Testis (tissue), 3 donors: ENCODE data around the gene ACOT4. TPM values are rescaled to one million over a fixed set of nuclear protein-coding genes. Genes with fewer than 3 reads are reported as not detected.
"Not testable (repeated sequence)": the region's sequence is repeated elsewhere in the genome, so short reads cannot be mapped to it uniquely, and the experiment has no call there.

Source experiments
- DNase-seq: peaks from one replicate; pipeline ENCODE4 v3.0.0-alpha.2; 2019
- H3K27ac ChIP-seq, 2 donors: fragments of 200-600 bp; sonication (generic); one replicate each; pipeline ENCODE4 v1.5.1; 2019
- H3K27me3 ChIP-seq: fragments of 200-600 bp; sonication (generic); one replicate; pipeline ENCODE4 v1.5.1; 2019
- H3K36me3 ChIP-seq: fragments of 200-600 bp; sonication (generic); one replicate; pipeline ENCODE4 v1.5.1; 2017; ENCODE audit warnings: low read depth; ENCODE audit errors: missing control alignments
- H3K4me1 ChIP-seq: fragments of 200-600 bp; sonication (generic); one replicate; pipeline ENCODE4 v1.5.1; 2019
- H3K4me3 ChIP-seq, 2 donors: fragments of 200-600 bp; sonication (generic); one replicate each; pipeline ENCODE4 v1.5.1; 2017 to 2019
- H3K9me3 ChIP-seq: fragments of 200-600 bp; sonication (generic); one replicate; pipeline ENCODE4 v1.5.1; 2017
- CTCF ChIP-seq, 3 experiments: fragments of 450-650 bp in 2 of 3; fragments of 200-600 bp in 1 of 3; sonication (generic) in 1 of 3; IDR thresholded peaks; one replicate each; pipeline ENCODE4 v1.5.1; 2016 to 2019; ENCODE audit warnings: antibody characterized with exemption in 3 of 3, mild to moderate bottlenecking in 2 of 3, moderate library complexity in 1 of 3
- POLR2A ChIP-seq: fragments of 450-650 bp; IDR thresholded peaks from one replicate; pipeline ENCODE4 v1.6.1; 2017; ENCODE audit warnings: antibody characterized with exemption, mild to moderate bottlenecking, moderate library complexity
- WGBS, 2 donors: methylation state at CpG; one replicate each; pipeline ENCODE4 v1.1.5; 2018; 5-methylcytosine and 5-hydroxymethylcytosine counted together
- intact Hi-C: fragments of 100-400 bp; cut with DNase I; formaldehyde crosslinking; loops from one replicate; pipeline ENCODE4 v1.15.1; 2023; ENCODE audit warnings: low total_unique reads
- polyA plus RNA-seq: library from polyadenylated mRNA; stranded (reverse); fragments of 350-450 nt; fragmentation: Illumina TruSeq; extraction: RNeasy Lipid Tissue Mini Kit (QIAGEN cat#74804); gene quantifications from one replicate; pipeline ENCODE4 v1.2.3, GENCODE V29; 2014; ENCODE audit warnings: low read depth, low replicate concordance; ENCODE audit not compliant: insufficient read depth
- total RNA-seq, 2 donors: library from RNA; depleted of rRNA; stranded (reverse); fragments of >200 nt; gene quantifications; one replicate each; pipeline ENCODE4 v1.2.3, GENCODE V29; 2016

The ACOT4 gene
- total and polyA plus RNA-seq, 3 donors from 2014 or later = 3.6 to 8.3 (median 6.1) TPM

DNA sequence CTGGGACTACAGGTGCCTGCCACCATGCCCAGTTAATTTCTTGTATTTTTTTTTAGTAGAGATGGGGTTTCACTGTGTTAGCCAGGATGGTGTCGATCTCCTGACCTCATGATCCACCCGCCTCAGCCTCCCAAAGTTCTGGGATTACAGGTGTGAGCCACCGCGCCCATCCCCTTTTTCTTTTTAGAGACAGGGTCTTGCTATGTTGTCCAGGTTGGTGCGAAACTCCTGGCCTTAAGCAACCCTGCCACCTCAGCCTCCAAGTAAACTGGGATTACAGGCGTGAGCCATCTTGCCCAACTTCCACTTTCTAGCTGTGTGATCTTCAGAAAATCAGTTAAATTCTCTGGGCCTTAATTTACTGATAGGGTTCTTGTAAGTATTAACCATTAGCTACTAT, 24.7 kb upstream of the ACOT4 start:
- H3K36me3 ChIP-seq, H3K27me3 ChIP-seq, H3K4me3 ChIP-seq, DNase-seq, H3K9me3 ChIP-seq, H3K27ac ChIP-seq, H3K4me1 ChIP-seq, intact Hi-C loops: not testable (repeated sequence)
- 83 to 93% methylated on average over 6 of the region's 6 CpGs for WGBS, 2 donors

DNA sequence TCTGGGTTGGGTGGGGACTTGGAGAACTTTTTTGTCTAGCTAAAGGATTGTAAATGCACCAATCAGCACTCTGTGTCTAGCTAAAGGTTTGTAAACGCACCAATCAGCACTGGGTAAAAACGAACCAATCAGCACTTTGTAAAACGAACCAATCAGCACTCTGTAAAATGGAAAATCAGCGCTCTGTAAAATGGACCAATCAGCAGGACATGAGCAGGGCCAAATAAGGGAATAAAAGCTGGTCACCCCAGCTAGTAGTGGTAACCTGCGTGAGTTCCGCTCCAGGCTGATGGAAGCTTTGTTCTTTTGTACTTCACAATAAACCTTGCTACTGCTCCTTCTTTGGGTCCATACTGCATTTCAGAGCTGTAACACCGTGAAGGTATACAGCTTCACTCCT, 24.3 kb upstream of the ACOT4 start:
- WGBS, 2 donors = 78 to 86% methylated on average over 7 of the region's 7 CpGs

DNA sequence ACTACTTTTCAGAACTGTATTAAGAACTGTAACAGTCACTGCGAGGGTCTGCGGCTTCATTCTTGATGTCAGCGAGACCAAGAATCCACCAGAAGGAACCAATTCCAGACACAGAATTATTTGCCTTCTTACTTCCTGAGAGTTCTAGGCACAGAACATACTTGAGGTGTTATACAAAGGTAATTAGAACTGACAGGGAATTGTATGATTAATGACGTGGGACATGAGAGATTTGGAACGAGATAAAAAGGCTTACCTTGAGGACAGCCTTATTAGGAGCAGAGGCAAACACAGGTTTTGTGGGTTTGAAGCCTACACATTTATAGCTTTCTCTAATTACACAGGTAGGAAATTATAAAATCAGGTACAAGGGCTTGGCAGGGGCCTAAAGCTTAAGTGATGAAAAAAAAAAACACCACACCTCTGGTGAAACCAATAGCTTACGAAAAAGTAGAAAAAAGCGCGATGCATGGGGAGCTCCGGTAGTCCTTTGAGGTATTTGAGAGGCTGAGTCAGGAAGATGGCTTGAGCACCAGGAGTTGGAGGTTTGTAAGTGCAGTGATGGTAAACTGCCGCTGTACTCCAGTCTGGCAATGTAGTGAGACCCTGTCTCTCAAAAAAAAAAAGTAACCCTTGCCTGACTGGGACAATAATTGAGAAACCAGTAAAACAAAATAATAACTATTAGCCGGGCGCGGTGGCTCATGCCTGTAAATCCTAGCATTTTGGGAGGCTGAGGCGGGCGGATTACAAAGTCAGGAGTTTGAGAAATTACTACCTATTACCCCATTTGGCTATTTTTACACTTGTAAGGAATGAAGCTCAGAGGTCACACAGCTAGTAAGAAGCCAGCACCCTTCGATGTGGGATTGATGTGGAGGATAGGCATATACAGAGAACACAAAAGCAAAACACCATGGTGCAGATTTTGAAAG, 23.5 kb upstream of the ACOT4 start:
- no peaks in the 10 kb centered on the region for H3K27me3 ChIP-seq
- intact Hi-C loops = no loop called here
- peak overlapping the region; percentile 64 to 66 for H3K4me3 ChIP-seq
- WGBS, 2 donors = 47 to 49% methylated on average over 16 of the region's 16 CpGs
- no peaks in the 10 kb centered on the region for H3K36me3 ChIP-seq
- H3K9me3 ChIP-seq = no peaks in the 10 kb centered on the region
- no peak for TF ChIP-seq CTCF (IDR thresholded peaks at IDR 0.05)
- no peak for TF ChIP-seq POLR2A
- H3K4me1 ChIP-seq = no peaks in the 10 kb centered on the region
- DNase-seq = no peak
- peak overlapping the region; percentile 70 to 82 for H3K27ac ChIP-seq

More for the DNA sequence above, 24.3 kb upstream of the ACOT4 start:
- Histone ChIP-seq H3K27ac (no peak overlapping the region), H3K9me3 (no peaks in the 10 kb centered on the region), H3K36me3 (no peaks in the 10 kb centered on the region), H3K4me3 (no peak overlapping the region), H3K4me1 (no peaks in the 10 kb centered on the region), H3K27me3 (no peaks in the 10 kb centered on the region)
- intact Hi-C loops = no loop called here
- no peak for TF ChIP-seq POLR2A
- TF ChIP-seq CTCF (IDR thresholded peaks at IDR 0.05) = no peak
- DNase-seq = no peak

- DNase-seq, H3K36me3 ChIP-seq, H3K9me3 ChIP-seq, H3K27me3 ChIP-seq, H3K4me1 ChIP-seq, intact Hi-C loops: not testable (repeated sequence)
- 0 to 8% methylated on average over 2 to 3 of the region's 4 CpGs for WGBS, 2 donors
- Histone ChIP-seq H3K4me3 (peak overlapping the region; percentile 64 to 66), H3K27ac (peak overlapping the region; percentile 70 to 82)
These were observed 22.8 kb upstream of the ACOT4 start for GRCh38 chr14:73568886-73569184.

DNA sequence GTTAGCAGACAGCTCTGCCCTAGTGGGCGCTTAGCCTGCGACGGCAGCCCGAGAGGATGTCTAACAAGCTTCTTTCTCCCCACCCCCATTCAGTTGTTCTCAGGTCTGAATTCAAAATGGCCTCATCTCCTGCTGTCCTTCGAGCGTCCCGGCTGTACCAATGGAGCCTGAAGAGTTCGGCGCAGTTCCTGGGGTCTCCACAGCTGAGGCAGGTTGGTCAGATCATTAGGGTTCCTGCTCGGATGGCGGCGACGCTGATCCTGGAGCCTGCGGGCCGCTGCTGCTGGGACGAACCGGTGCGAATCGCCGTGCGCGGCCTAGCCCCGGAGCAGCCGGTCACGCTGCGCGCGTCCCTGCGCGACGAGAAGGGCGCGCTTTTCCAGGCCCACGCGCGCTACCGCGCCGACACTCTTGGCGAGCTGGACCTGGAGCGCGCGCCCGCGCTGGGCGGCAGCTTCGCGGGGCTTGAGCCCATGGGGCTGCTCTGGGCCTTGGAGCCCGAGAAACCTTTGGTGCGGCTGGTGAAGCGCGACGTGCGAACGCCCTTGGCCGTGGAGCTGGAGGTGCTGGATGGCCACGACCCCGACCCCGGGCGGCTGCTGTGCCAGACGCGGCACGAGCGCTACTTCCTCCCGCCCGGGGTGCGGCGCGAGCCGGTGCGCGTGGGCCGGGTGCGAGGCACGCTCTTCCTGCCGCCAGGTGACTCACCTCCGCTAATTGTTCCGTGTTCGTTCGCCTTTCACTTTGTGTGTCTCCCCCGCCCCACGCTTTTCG, 22.3 kb upstream of the ACOT4 start, which contains the start of gene ACOT2:
Gene ACOT2, plus strand, starts transcription at position 29 of the 774 bp plus-strand sequence. Its CDS starts 28 bp downstream, at position 57.
- H3K36me3 ChIP-seq, H3K9me3 ChIP-seq, intact Hi-C loops, H3K27me3 ChIP-seq, H3K4me1 ChIP-seq: not testable (repeated sequence)
- WGBS, 2 donors = 0 to 2% methylated on average over 9 to 10 of the region's 83 CpGs
- DNase-seq = peak; percentile 73
- H3K4me3 ChIP-seq = peak within 1 kb of the TSS; percentile 64 to 66
- H3K27ac ChIP-seq = peak within 1 kb of the TSS; percentile 70 to 82

DNA sequence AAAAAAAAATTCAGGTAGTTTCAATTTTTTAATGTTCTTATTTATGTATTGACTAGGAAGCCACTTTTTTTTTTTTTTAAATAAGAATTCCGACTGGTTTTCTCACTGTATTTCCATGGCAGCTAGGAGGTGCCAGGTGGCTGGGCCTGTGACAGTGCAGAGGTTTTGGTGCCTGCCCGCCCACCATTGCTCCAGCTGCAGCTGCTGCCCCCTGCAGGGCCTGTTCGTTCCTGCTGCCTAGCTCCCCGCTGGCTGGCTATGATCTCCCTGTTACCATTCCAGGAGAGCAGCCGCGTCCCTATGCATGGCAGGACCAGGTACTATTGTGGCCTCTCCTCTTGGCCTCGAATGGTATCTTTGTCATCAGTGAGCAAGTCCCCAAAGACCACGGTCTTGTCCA, 20.8 kb upstream of the ACOT4 start:
- H3K36me3 ChIP-seq, H3K4me3 ChIP-seq, H3K27me3 ChIP-seq, intact Hi-C loops, H3K27ac ChIP-seq, H3K4me1 ChIP-seq, H3K9me3 ChIP-seq: not testable (repeated sequence)
- 35 to 46% methylated on average over 4 to 6 of the region's 8 CpGs for WGBS, 2 donors
- peak; percentile 40 for DNase-seq
- peak in 2 of 3 experiments; percentile 10 to 42 for TF ChIP-seq CTCF (IDR thresholded peaks at IDR 0.05)

GRCh38 chr14:73573034-73573433, 18.6 kb upstream of the ACOT4 start:
- intact Hi-C loops, H3K4me3 ChIP-seq, H3K27ac ChIP-seq, H3K27me3 ChIP-seq, H3K4me1 ChIP-seq, DNase-seq, H3K36me3 ChIP-seq, H3K9me3 ChIP-seq: not testable (repeated sequence)
- WGBS, 2 donors = 76 to 88% methylated on average over 5 of the region's 5 CpGs

DNA sequence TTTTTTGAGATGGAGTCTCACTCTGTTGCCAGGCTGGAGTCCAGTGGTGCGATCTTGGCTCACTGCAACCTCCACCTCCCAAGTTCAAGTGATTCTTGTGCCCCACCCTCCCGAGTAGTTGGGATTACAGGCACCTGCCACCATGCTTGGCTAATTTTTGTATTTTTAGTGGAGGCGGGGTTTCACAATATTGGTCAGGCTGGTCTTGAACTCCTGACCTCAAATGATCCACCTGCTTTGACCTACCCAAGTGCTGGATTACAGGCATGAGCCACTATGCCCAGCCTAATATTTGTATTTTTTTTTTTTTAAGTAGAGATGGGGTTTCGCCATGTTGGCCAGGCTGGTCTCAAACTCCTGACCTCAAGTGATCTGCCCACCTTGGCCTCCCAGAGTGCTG, 17.9 kb upstream of the ACOT4 start:
- H3K27ac ChIP-seq, H3K4me3 ChIP-seq, H3K36me3 ChIP-seq, H3K4me1 ChIP-seq, H3K27me3 ChIP-seq, DNase-seq, intact Hi-C loops, H3K9me3 ChIP-seq: not testable (repeated sequence)
- 94 to 96% methylated on average over 4 of the region's 4 CpGs for whole genome bisulfite sequencing, 2 donors

- intact Hi-C loops, H3K4me1 ChIP-seq: not testable (repeated sequence)
- 93 to 95% methylated on average over 7 of the region's 7 CpGs for WGBS, 2 donors
These were observed 17.4 kb upstream of the ACOT4 start for GRCh38 chr14:73574251-73574650.

More at GRCh38 chr14:73574251-73574650, 17.4 kb upstream of the ACOT4 start:
- not testable (repeated sequence) for H3K9me3 ChIP-seq, H3K36me3 ChIP-seq, H3K27me3 ChIP-seq, H3K4me3 ChIP-seq, H3K27ac ChIP-seq, DNase-seq
